ENCODE data around the gene EIF3I. TPM values are rescaled to one million over a fixed set of nuclear protein-coding genes. Genes with fewer than 3 reads are reported as not detected.

EIF3I gene
- total RNA-seq, 2 donors from 2014 or later, result 142 to 264 TPM

- no peak for TF ChIP-seq CTCF (IDR thresholded peaks at IDR 0.05)
- intact Hi-C loops (cut with DNase I), result no loop called here
- Histone ChIP-seq H3K4me1 (peaks cover 14% of the 10 kb centered on the region), H3K9me3 (no peaks in the 10 kb centered on the region), H3K36me3 (no peaks in the 10 kb centered on the region), H3K9ac (ENCODE audit: low read depth in 2 of 2, low read length in 2 of 2) (peak within 1 kb of the TSS; percentile 88 to 98), H3K4me3 (peak within 1 kb of the TSS; percentile 72), H3K27me3 (no peaks in the 10 kb centered on the region), H3K27ac (no peak within 1 kb of the TSS)
- peak; percentile 91 for DNase-seq
Measured at GRCh38 chr1:32205401-32206370, 16.5 kb upstream of the EIF3I start, which contains the start of gene IQCC. TSS of gene IQCC (plus strand) at chr1:32205671. CDS start at chr1:32205682, 11 bp downstream.

- H3K9me3 ChIP-seq, result no peaks in the 10 kb centered on the region
- H3K4me3 ChIP-seq, result no peak overlapping the region
- TF ChIP-seq CTCF (IDR thresholded peaks at IDR 0.05), result no peak
- H3K27me3 ChIP-seq, result no peaks in the 10 kb centered on the region
- H3K9ac ChIP-seq (ENCODE audit: low read depth in 2 of 2, low read length in 2 of 2), result peak overlapping the region in 1 of 2 donors; percentile 69
- H3K36me3 ChIP-seq, result no peaks in the 10 kb centered on the region
- H3K4me1 ChIP-seq, result peaks cover 11% of the 10 kb centered on the region
- H3K27ac ChIP-seq, result peak overlapping the region; percentile 37
- intact Hi-C loops (cut with DNase I), result no loop called here
- DNase-seq, result no peak
Measured at GRCh38 chr1:32208469-32208868, 13.7 kb upstream of the EIF3I start.

GRCh38 chr1:32208891-32209328 lies 13.3 kb upstream of the EIF3I start, which contains the start of gene DCDC2B:
TSS of gene DCDC2B (plus strand) at chr1:32209089. CDS start at chr1:32209094, 5 bp downstream.
- H3K9ac ChIP-seq (ENCODE audit: low read depth in 2 of 2, low read length in 2 of 2), result peak within 1 kb of the TSS in 1 of 2 donors; percentile 69
- H3K27me3 ChIP-seq, result no peaks in the 10 kb centered on the region
- no peak within 1 kb of the TSS for H3K4me3 ChIP-seq
- H3K27ac ChIP-seq, result peak within 1 kb of the TSS; percentile 37
- H3K4me1 ChIP-seq, result peaks cover 11% of the 10 kb centered on the region
- TF ChIP-seq CTCF (IDR thresholded peaks at IDR 0.05), result no peak
- no peaks in the 10 kb centered on the region for H3K9me3 ChIP-seq
- intact Hi-C loops (cut with DNase I), result no loop called here
- H3K36me3 ChIP-seq, result no peaks in the 10 kb centered on the region
- DNase-seq, result peak; percentile 97

- Histone ChIP-seq H3K9me3 (no peaks in the 10 kb centered on the region), H3K4me1 (peaks cover 12% of the 10 kb centered on the region), H3K9ac (ENCODE audit: low read depth in 2 of 2, low read length in 2 of 2) (peak overlapping the region; percentile 49 to 67), H3K27me3 (no peaks in the 10 kb centered on the region), H3K36me3 (no peaks in the 10 kb centered on the region), H3K4me3 (no peak overlapping the region), H3K27ac (peak overlapping the region; percentile 74)
- DNase-seq, result peak; percentile 83
- peak; percentile 72 for TF ChIP-seq CTCF (IDR thresholded peaks at IDR 0.05)
- intact Hi-C loops (cut with DNase I), result no loop called here
Measured at GRCh38 chr1:32215629-32216480, 6.4 kb upstream of the EIF3I start.

GRCh38 chr1:32216566-32216965 lies 5.6 kb upstream of the EIF3I start:
- TF ChIP-seq CTCF (IDR thresholded peaks at IDR 0.05), result no peak
- H3K4me1 ChIP-seq, result peaks cover 17% of the 10 kb centered on the region
- H3K36me3 ChIP-seq, result no peaks in the 10 kb centered on the region
- H3K27ac ChIP-seq, result peak overlapping the region; percentile 74
- H3K4me3 ChIP-seq, result no peak overlapping the region
- H3K9me3 ChIP-seq, result no peaks in the 10 kb centered on the region
- intact Hi-C loops (cut with DNase I), result no loop called here
- peak overlapping the region in 1 of 2 donors; percentile 67 for H3K9ac ChIP-seq (ENCODE audit: low read depth in 2 of 2, low read length in 2 of 2)
- H3K27me3 ChIP-seq, result no peaks in the 10 kb centered on the region
- no peak for DNase-seq
